ENCODE measurements around the gene XXYLT1.

GRCh38 chr3:195251336-195252065 is 19.5 kb downstream of the XXYLT1 start:
- TF ChIP-seq CTCF (conservative IDR thresholded peaks at IDR 0.05; ENCODE audit: low read depth, low read length) (no peak), EZH2phosphoT487 (IDR thresholded peaks at IDR 0.05; ENCODE audit: borderline replicate concordance, low read length) (no peak)
